Stimulated activated CD4-positive, alpha-beta T cell treated with anti-CD3 and anti-CD28 coated beads, Interleukin-4, amount 100 ng/mL, for 4 hours (primary cell): ENCODE results near the gene TPRX2.
"Not testable (repeated sequence)": the region's sequence is repeated elsewhere in the genome, so short reads cannot be mapped to it uniquely, and the experiment has no call there.

Experiments
- DNase-seq, 2 experiments: peaks; one replicate each; pipeline ENCODE4 v3.0.0-alpha.2; 2020

TPRX2 gene

GRCh38 chr19:47858646-47859285 lies at the start of gene TPRX2:
TSS of gene TPRX2 (plus strand) at chr19:47859235. CDS start at chr19:47859247, 12 bp downstream.
- DNase-seq = not testable (repeated sequence)

- DNase-seq = peak; percentile 58 to 83
These were observed 45.6 kb upstream of the TPRX2 start for GRCh38 chr19:47813304-47813994.

- no peak for DNase-seq
These were observed 45.1 kb upstream of the TPRX2 start for GRCh38 chr19:47813995-47814328.

- DNase-seq = not testable (repeated sequence)
These were observed 42.8 kb upstream of the TPRX2 start for GRCh38 chr19:47816270-47816669.

GRCh38 chr19:47818221-47818620 lies 40.8 kb upstream of the TPRX2 start:
- DNase-seq = not testable (repeated sequence)

GRCh38 chr19:47819858-47820257 lies 39.2 kb upstream of the TPRX2 start:
- no peak for DNase-seq

GRCh38 chr19:47820410-47820809 lies 38.6 kb upstream of the TPRX2 start:
- no peak for DNase-seq

- no peak for DNase-seq
These were observed 37.5 kb upstream of the TPRX2 start, which contains the start of gene CRX for GRCh38 chr19:47821460-47822020. TSS of gene CRX (plus strand) at chr19:47821937. CDS start at chr19:47834444, 12,507 bp downstream.

- no peak for DNase-seq
These were observed 34.6 kb upstream of the TPRX2 start for GRCh38 chr19:47824396-47824795.

- no peak for DNase-seq
These were observed 32.2 kb upstream of the TPRX2 start for GRCh38 chr19:47826800-47827199.

- no peak for DNase-seq
These were observed 26.3 kb upstream of the TPRX2 start for GRCh38 chr19:47832723-47833122.

- no peak for DNase-seq
These were observed 23.0 kb upstream of the TPRX2 start for GRCh38 chr19:47836038-47836437.

GRCh38 chr19:47839411-47839810 lies 19.6 kb upstream of the TPRX2 start:
- no peak for DNase-seq

GRCh38 chr19:47839913-47840312 lies 19.1 kb upstream of the TPRX2 start:
- no peak for DNase-seq

GRCh38 chr19:47842941-47843340 lies 16.1 kb upstream of the TPRX2 start:
- DNase-seq = no peak

GRCh38 chr19:47848425-47848822 lies 10.6 kb upstream of the TPRX2 start:
- DNase-seq = no peak

GRCh38 chr19:47848823-47849473 lies 10.1 kb upstream of the TPRX2 start:
- peak in 1 of 2 experiments; percentile 23 for DNase-seq

GRCh38 chr19:47853003-47853402 lies 6.0 kb upstream of the TPRX2 start:
- DNase-seq = no peak

GRCh38 chr19:47854459-47854858 lies 4.6 kb upstream of the TPRX2 start:
- no peak for DNase-seq

- DNase-seq = not testable (repeated sequence)
These were observed 804 bp upstream of the TPRX2 start for GRCh38 chr19:47858231-47858630.

GRCh38 chr19:47859838-47860237 lies 803 bp downstream of the TPRX2 start:
- DNase-seq = not testable (repeated sequence)

- no peak for DNase-seq
These were observed 1.7 kb downstream of the TPRX2 start for GRCh38 chr19:47860602-47861297.

GRCh38 chr19:47861630-47862029 lies 2.6 kb downstream of the TPRX2 start:
- no peak for DNase-seq
